ENCODE measurements around the gene NAPG. TPM values are rescaled to one million over a fixed set of nuclear protein-coding genes. Genes with fewer than 3 reads are reported as not detected.

The NAPG gene
- total RNA-seq: 10 to 100 TPM; 31.8 to 34.8 TPM
- 10 to 100 TPM; 12.8 to 14.7 (median 12.9) TPM for polyA plus RNA-seq
- 31.0 to 61.2 (median 44.1) reads per million in 6 experiments for total RNA-seq

DNA sequence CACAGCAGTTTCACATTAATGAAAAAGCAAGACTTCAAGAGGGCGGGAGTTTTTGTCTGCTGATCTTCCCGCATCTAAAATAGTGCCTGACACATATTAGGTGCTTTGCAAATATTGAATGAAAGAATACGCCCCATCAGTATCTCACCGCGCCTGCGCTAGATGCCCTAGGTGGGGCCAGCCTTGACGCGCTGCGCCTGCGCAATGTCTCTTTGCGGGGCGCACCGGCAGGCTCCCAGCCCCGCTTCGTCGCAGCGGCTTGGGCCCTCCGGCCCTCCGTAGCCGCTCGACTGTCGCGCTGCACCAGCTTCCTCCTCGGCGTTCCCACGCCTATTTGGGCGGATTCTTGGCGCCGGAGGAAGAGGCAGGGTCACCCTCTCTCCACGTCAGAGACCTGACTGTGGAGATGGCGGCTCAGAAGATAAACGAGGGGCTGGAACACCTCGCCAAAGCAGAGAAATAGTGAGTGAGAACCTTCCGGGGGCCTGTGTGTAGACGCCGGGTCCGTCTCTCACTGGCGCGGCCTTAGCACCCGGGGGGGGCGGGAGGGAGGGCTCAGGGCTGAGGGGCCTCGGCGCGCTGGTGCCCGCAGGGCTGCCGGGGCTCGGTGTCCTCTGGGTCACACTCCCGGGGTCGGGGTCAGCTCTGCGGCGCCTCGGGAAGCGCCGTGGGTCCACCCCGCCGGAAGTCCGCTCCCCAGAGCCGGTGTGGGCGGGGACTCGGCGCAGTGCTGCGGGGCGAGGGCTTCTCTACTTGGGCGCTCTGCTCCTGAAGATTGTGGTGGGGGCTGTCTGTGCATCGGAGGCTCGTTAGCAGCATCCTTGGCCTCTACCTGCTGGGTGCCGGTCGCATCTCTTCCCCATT is at the start of gene NAPG:
TSS of gene NAPG (plus strand) at position 331 of the 864 bp plus-strand sequence. CDS start at position 407, 76 bp downstream.
- POLR2A ChIA-PET: interaction anchor here (0.9 to 1.3 kb wide), 2 partner anchors 10 to 613 kb away, joined by 3 to 9 read pairs; partner anchors contain the start of gene VAPA
- Mint-ChIP-seq H3K4me1 (peaks cover 29 to 60% (median 51%) of the 10 kb centered on the region in 4 donors), H3K27ac (peak within 1 kb of the TSS; percentile 94 to 98 (median 98)), H3K36me3 (peaks cover 0 to 6% (median 0%) of the 10 kb centered on the region in 3 donors), H3K4me3 (peak within 1 kb of the TSS; percentile 94 to 99 (median 97)), H3K9me3 (no peaks in the 10 kb centered on the region), H3K27me3 (no peaks in the 10 kb centered on the region)
- ATAC-seq: peak; percentile 90 to 91
- DNase-seq: peak; percentile 87 to 94 (median 90)

DNA sequence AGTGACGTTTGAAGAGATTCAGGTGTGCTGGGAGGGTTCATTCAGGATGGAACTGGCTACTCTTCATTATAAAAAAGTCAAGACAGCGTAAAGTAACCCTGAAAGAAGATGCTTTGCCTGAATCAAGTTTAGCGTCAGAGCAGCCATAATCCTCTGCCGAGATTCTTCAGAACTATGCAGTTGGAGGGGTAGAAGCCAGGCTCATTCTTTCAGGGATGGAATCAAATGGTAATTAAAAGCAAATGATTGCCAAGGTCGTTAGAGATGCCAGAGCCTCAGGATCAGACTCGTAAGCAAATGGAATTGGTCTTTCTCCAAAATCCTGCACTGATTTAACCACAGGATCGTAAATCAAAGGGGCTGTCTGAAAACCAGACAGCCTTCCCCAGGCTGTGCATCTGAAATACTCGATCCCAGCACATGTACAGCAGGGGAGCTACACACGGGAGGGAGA is 49.5 kb upstream of the NAPG start:
- POLR2A ChIA-PET: no interaction called here
- peak overlapping the region in 1 of 10 donors; percentile 47 for H3K4me3 Mint-ChIP-seq
- no peaks in the 10 kb centered on the region for H3K36me3 Mint-ChIP-seq
- peaks cover 3 to 41% (median 13%) of the 10 kb centered on the region in 5 donors for H3K27me3 Mint-ChIP-seq
- no peaks in the 10 kb centered on the region for H3K9me3 Mint-ChIP-seq
- ATAC-seq (no peak), DNase-seq (no peak)
- no peak overlapping the region for H3K27ac Mint-ChIP-seq
- H3K4me1 Mint-ChIP-seq: peaks cover 0 to 40% (median 0%) of the 10 kb centered on the region in 4 donors

DNA sequence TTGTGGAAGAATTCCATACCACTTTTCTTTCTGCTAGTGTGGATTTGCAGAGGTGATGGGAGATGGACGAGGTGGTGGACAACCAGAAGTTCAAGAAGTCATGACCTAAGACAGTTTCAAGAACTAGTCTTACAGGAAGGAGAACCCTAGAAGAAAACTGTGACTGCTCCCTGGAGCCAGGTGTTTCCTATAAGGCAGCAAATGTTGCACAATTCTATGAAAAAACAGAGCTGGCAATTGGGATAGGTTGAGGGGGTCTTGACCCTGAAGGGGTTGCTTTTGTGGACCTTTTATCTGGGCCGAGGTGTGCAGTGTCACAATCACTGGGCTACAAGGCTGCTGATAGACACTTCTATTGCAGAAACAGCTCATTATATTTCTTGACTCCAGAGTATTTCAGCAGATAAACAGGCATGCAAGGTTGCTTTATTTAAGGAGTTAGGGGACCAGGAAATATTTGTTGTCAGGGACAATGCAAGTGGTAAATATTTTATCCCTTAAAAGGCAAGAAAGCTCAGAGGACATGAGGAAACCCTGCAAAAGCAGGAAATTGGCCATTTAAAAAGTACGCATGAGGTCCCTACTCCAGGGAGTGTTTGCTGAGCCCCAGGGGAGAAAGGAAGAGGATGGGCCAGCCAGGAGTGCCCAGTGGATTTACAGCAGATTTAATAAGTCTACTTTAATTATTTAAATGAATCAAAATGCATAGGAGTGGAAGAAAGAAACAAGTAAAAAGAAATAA is 48.5 kb upstream of the NAPG start:
- H3K36me3 Mint-ChIP-seq: no peaks in the 10 kb centered on the region
- H3K27ac Mint-ChIP-seq: no peak overlapping the region
- no peaks in the 10 kb centered on the region for H3K9me3 Mint-ChIP-seq
- POLR2A ChIA-PET: no interaction called here
- no peak overlapping the region for H3K4me3 Mint-ChIP-seq
- H3K27me3 Mint-ChIP-seq: peaks cover 3 to 41% (median 13%) of the 10 kb centered on the region in 5 donors
- H3K4me1 Mint-ChIP-seq: peaks cover 0 to 48% (median 3%) of the 10 kb centered on the region in 4 donors
- no peak for ATAC-seq
- no peak for DNase-seq

DNA sequence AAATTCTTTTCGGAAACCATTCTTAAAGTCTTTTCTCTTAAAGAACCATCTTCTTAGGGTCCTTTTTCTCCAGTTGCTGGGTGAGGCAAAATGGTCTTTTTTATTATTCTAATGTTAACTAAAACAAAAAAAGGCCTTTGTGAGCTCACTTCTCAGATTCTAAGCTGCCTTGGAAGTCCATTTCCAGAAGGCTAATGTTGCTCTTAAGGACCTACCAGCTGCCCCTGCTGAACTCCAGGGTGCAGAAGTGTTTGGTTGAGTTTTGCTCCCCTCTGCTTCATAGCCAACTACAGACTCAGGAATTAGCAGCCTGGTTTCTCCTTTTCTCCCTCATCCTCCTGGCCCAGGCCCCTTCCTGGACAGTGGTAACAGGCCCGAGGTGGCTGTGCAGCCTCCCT is 48.0 kb upstream of the NAPG start:
- Mint-ChIP-seq H3K4me3 (no peak overlapping the region), H3K4me1 (peaks cover 0 to 53% (median 7%) of the 10 kb centered on the region in 4 donors), H3K36me3 (no peaks in the 10 kb centered on the region), H3K27ac (no peak overlapping the region), H3K9me3 (no peaks in the 10 kb centered on the region), H3K27me3 (peaks cover 3 to 41% (median 13%) of the 10 kb centered on the region in 5 donors)
- no peak for DNase-seq
- POLR2A ChIA-PET: no interaction called here
- no peak for ATAC-seq

- DNase-seq (no peak), ATAC-seq (no peak)
- peaks cover 5 to 51% (median 18%) of the 10 kb centered on the region in 4 donors for H3K4me1 Mint-ChIP-seq
- peaks cover 0 to 17% (median 2%) of the 10 kb centered on the region in 5 donors for H3K27me3 Mint-ChIP-seq
- POLR2A ChIA-PET: interaction anchor here (0.6 kb wide), 1 partner anchor 84 kb away, joined by 3 read pairs; no protein-coding TSS in a partner anchor
- peak overlapping the region in 1 of 10 donors; percentile 12 for H3K4me3 Mint-ChIP-seq
- no peak overlapping the region for H3K27ac Mint-ChIP-seq
- no peaks in the 10 kb centered on the region for H3K9me3 Mint-ChIP-seq
- H3K36me3 Mint-ChIP-seq: no peaks in the 10 kb centered on the region
Observed at GRCh38 chr18:10481831-10482230, 44.0 kb upstream of the NAPG start.

DNA sequence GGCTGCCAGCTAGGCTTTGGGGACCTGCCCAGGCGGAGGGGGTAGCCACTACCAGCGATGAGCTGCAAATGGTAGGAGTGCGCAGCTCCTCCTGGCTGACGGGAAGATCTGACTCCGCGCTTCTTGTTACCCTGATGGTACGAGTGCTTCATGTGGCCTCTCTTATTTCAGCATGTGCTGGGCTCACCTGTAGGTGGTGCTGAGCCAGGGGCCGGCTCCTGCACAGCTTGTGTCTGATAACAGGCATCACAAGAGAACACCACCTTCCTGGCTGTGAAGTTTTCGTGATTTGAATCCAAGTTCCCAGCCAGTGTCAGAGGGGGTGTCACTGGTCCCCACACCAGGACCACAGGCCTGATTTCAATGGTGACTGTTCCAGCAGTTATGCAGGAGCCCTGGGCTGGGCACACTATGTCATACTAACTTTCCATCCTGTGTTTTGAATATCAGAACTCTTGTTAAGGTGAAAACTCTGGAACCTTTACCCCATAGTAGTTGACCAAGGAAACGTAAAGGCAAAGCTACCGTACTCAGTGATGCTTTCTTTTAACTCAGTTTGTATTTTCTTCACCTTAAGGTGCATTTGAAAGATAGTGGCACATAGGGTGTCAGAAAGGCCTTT is 43.4 kb upstream of the NAPG start:
- POLR2A ChIA-PET: interaction anchor here (0.6 kb wide), 1 partner anchor 85 kb away, joined by 3 read pairs; no protein-coding TSS in a partner anchor
- H3K4me1 Mint-ChIP-seq: peaks cover 5 to 51% (median 18%) of the 10 kb centered on the region in 4 donors
- peaks cover 0 to 10% (median 0%) of the 10 kb centered on the region in 5 donors for H3K27me3 Mint-ChIP-seq
- H3K36me3 Mint-ChIP-seq: no peaks in the 10 kb centered on the region
- H3K9me3 Mint-ChIP-seq: no peaks in the 10 kb centered on the region
- ATAC-seq (no peak), DNase-seq (no peak)
- peak overlapping the region in 3 of 10 donors; percentile 22 to 63 (median 36) for H3K4me3 Mint-ChIP-seq
- peak overlapping the region in 2 of 10 donors; percentile 13 to 44 for H3K27ac Mint-ChIP-seq

GRCh38 chr18:10482985-10483949 is 42.6 kb upstream of the NAPG start:
- POLR2A ChIA-PET: no interaction called here
- H3K36me3 Mint-ChIP-seq: no peaks in the 10 kb centered on the region
- H3K4me3 Mint-ChIP-seq: peak overlapping the region in 8 of 10 donors; percentile 19 to 63 (median 35)
- H3K27me3 Mint-ChIP-seq: peaks cover 0 to 2% (median 0%) of the 10 kb centered on the region in 5 donors
- H3K27ac Mint-ChIP-seq: peak overlapping the region in 7 of 10 donors; percentile 13 to 66 (median 48)
- peaks cover 5 to 51% (median 18%) of the 10 kb centered on the region in 4 donors for H3K4me1 Mint-ChIP-seq
- H3K9me3 Mint-ChIP-seq: no peaks in the 10 kb centered on the region
- ATAC-seq (peak in 1 of 2 donors; percentile 25), DNase-seq (peak in 1 of 10 donors; percentile 12)

DNA sequence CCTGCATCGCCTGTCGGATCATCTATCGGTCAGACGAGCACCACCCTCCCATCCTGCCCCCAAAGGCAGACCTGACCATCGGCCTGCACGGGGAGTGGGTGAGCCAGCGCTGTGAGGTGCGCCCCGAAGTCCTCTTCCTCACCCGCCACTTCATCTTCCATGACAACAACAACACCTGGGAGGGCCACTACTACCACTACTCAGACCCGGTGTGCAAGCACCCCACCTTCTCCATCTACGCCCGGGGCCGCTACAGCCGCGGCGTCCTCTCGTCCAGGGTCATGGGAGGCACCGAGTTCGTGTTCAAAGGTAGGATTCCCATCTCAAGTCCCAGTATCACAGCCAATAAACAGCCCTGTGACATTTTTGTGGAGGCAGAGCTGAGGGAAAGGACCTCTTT is 40.4 kb upstream of the NAPG start:
- H3K4me3 Mint-ChIP-seq: no peak overlapping the region

DNA sequence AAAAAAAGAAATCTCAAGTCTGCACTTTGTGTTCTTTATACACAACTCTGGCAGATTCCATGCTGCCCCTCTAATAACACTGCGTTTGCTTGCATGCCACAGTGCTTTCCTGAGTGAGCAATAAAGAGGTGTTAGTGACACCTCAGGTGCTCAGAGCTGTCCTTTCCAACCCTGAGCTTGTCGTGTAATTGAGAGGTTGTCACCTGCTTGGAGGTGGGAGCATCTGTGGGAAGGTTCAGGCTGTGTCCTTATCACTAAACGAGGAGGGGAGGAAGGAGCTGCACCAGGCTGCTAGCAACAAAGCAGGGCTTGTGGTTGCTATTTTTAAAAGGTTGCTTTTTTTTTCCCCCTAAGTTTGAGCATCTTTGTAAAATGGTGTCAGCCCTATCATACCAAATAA is 39.5 kb upstream of the NAPG start:
- ATAC-seq: no peak
- H3K4me3 Mint-ChIP-seq: no peak overlapping the region
- POLR2A ChIA-PET: no interaction called here
- H3K4me1 Mint-ChIP-seq: peaks cover 11 to 51% (median 29%) of the 10 kb centered on the region in 4 donors
- H3K36me3 Mint-ChIP-seq: no peaks in the 10 kb centered on the region
- DNase-seq: no peak
- H3K27me3 Mint-ChIP-seq: no peaks in the 10 kb centered on the region
- peak overlapping the region in 3 of 10 donors; percentile 20 to 58 (median 58) for H3K27ac Mint-ChIP-seq
- no peaks in the 10 kb centered on the region for H3K9me3 Mint-ChIP-seq

More for the DNA sequence above, 40.4 kb upstream of the NAPG start:
- Mint-ChIP-seq H3K9me3 (no peaks in the 10 kb centered on the region), H3K36me3 (no peaks in the 10 kb centered on the region), H3K4me1 (peaks cover 8 to 47% (median 22%) of the 10 kb centered on the region in 4 donors), H3K27ac (no peak overlapping the region), H3K27me3 (no peaks in the 10 kb centered on the region)
- POLR2A ChIA-PET: no interaction called here
- DNase-seq (no peak), ATAC-seq (no peak)

DNA sequence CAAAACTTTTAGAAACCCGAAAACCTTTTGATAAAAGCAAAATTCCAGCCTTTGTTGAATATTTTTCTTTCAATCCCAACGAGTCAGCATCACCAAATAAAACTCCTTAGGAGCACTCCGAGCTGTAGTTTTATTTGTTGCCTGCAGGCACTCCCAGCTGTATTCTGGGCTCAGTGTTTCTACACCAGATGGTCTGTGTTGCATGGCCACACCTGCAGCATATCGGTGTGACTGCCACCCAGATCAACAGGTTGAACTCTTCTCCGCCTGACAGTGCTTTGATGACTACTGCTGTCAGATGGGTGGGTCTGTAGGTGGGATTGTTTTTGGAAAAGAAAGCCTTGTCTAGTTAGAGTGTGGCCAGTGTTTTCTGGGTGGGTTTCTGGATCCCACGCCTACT is 38.7 kb upstream of the NAPG start:
- DNase-seq (no peak), ATAC-seq (no peak)
- Mint-ChIP-seq H3K27ac (peak overlapping the region in 3 of 10 donors; percentile 18 to 55 (median 47)), H3K4me3 (no peak overlapping the region), H3K9me3 (no peaks in the 10 kb centered on the region), H3K4me1 (peaks cover 11 to 45% (median 27%) of the 10 kb centered on the region in 4 donors), H3K27me3 (no peaks in the 10 kb centered on the region), H3K36me3 (no peaks in the 10 kb centered on the region)
- POLR2A ChIA-PET: no interaction called here

DNA sequence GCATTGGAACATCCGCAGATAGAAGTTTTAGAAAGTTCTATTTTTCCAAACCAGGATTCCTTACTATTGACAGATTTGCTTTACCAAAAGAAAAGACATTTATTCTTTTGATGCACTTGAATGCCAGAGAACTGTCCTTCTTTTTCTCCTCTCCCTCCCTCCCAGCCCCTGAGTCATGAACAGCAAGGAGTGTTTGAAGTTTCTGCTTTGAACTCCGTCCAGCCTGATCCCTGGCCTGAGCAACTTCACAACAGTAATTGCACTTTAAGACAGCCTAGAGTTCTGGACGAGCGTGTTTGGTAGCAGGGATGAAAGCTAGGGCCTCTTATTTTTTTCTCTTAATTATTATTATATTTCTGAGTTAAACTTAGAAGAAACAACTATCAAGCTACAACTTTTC is 37.8 kb upstream of the NAPG start:
- peaks cover 11 to 37% (median 21%) of the 10 kb centered on the region in 4 donors for H3K4me1 Mint-ChIP-seq
- no peaks in the 10 kb centered on the region for H3K27me3 Mint-ChIP-seq
- DNase-seq: no peak
- peak overlapping the region in 2 of 10 donors; percentile 23 to 55 for H3K27ac Mint-ChIP-seq
- no peak for ATAC-seq
- H3K9me3 Mint-ChIP-seq: no peaks in the 10 kb centered on the region
- no peak overlapping the region for H3K4me3 Mint-ChIP-seq
- H3K36me3 Mint-ChIP-seq: no peaks in the 10 kb centered on the region
- POLR2A ChIA-PET: no interaction called here

Data from naive thymus-derived CD8-positive, alpha-beta T cell (primary cell).